ENCODE results near the gene MFSD6. TPM values are rescaled to one million over a fixed set of nuclear protein-coding genes. Genes with fewer than 3 reads are reported as not detected.

The MFSD6 gene
- total RNA-seq, 1 donor from 2014 or later: 0.37 TPM

GRCh38 chr2:190486037-190486623 is 78.0 kb downstream of the MFSD6 start:
- Histone ChIP-seq H3K4me1 (peaks cover 15% of the 10 kb centered on the region), H2AFZ (replicated peaks) (no peak overlapping the region), H3K4me3 (no peak overlapping the region), H4K20me1 (ENCODE audit: low read depth) (no peaks in the 10 kb centered on the region), H3K27me3 (no peaks in the 10 kb centered on the region), H3K9ac (no peak overlapping the region), H3K36me3 (no peaks in the 10 kb centered on the region), H3K27ac (no peak overlapping the region), H3F3A (ENCODE audit: low read depth) (no peaks in the 10 kb centered on the region), H3K9me3 (ENCODE audit: low read depth) (no peaks in the 10 kb centered on the region), H3K4me2 (no peak overlapping the region), H3K79me2 (ENCODE audit: low read depth) (no peaks in the 10 kb centered on the region)
- TF ChIP-seq EZH2phosphoT487 (IDR thresholded peaks at IDR 0.05) (no peak), EZH2 (IDR thresholded peaks at IDR 0.05) (no peak), CTCF (IDR thresholded peaks at IDR 0.05) (no peak)
- H3K4me3 Mint-ChIP-seq: no peak overlapping the region
- DNase-seq (ENCODE audit: low spot score): no peak
- H3K9me3 Mint-ChIP-seq: no peaks in the 10 kb centered on the region
- H3K27me3 Mint-ChIP-seq (ENCODE audit: insufficient read depth, low read depth): no peaks in the 10 kb centered on the region
- peaks cover 23% of the 10 kb centered on the region for H3K4me1 Mint-ChIP-seq
- H3K27ac Mint-ChIP-seq: no peak overlapping the region
- no peaks in the 10 kb centered on the region for H3K36me3 Mint-ChIP-seq

GRCh38 chr2:190488516-190489233 is 80.5 kb downstream of the MFSD6 start:
- H3K4me1 Mint-ChIP-seq: peaks cover 18% of the 10 kb centered on the region
- no peak for DNase-seq (ENCODE audit: low spot score)
- Histone ChIP-seq H3K4me3 (no peak overlapping the region), H3F3A (ENCODE audit: low read depth) (no peaks in the 10 kb centered on the region), H3K4me1 (peaks cover 15% of the 10 kb centered on the region), H3K79me2 (ENCODE audit: low read depth) (no peaks in the 10 kb centered on the region), H2AFZ (replicated peaks) (no peak overlapping the region), H4K20me1 (ENCODE audit: low read depth) (no peaks in the 10 kb centered on the region), H3K27ac (no peak overlapping the region), H3K9ac (no peak overlapping the region), H3K27me3 (no peaks in the 10 kb centered on the region), H3K4me2 (no peak overlapping the region), H3K9me3 (ENCODE audit: low read depth) (no peaks in the 10 kb centered on the region), H3K36me3 (no peaks in the 10 kb centered on the region)
- no peak for TF ChIP-seq EZH2phosphoT487 (IDR thresholded peaks at IDR 0.05)
- TF ChIP-seq CTCF (IDR thresholded peaks at IDR 0.05): no peak
- TF ChIP-seq EZH2 (IDR thresholded peaks at IDR 0.05): no peak
- peaks cover 10% of the 10 kb centered on the region for H3K9me3 Mint-ChIP-seq
- H3K4me3 Mint-ChIP-seq: no peak overlapping the region
- no peak overlapping the region for H3K27ac Mint-ChIP-seq
- no peaks in the 10 kb centered on the region for H3K27me3 Mint-ChIP-seq (ENCODE audit: insufficient read depth, low read depth)
- peaks cover 3% of the 10 kb centered on the region for H3K36me3 Mint-ChIP-seq

GRCh38 chr2:190489475-190489874 is 81.3 kb downstream of the MFSD6 start:
- Histone ChIP-seq H3K9ac (no peak overlapping the region), H3K4me3 (no peak overlapping the region), H4K20me1 (ENCODE audit: low read depth) (no peaks in the 10 kb centered on the region), H3K27me3 (no peaks in the 10 kb centered on the region), H3K4me2 (peak overlapping the region; percentile 3), H3K36me3 (no peaks in the 10 kb centered on the region), H3K4me1 (peaks cover 15% of the 10 kb centered on the region), H3K9me3 (ENCODE audit: low read depth) (no peaks in the 10 kb centered on the region), H3K79me2 (ENCODE audit: low read depth) (no peaks in the 10 kb centered on the region), H3K27ac (no peak overlapping the region), H2AFZ (replicated peaks) (no peak overlapping the region), H3F3A (ENCODE audit: low read depth) (no peaks in the 10 kb centered on the region)
- no peak for TF ChIP-seq EZH2phosphoT487 (IDR thresholded peaks at IDR 0.05)
- TF ChIP-seq EZH2 (IDR thresholded peaks at IDR 0.05): no peak
- TF ChIP-seq CTCF (IDR thresholded peaks at IDR 0.05): no peak
- Mint-ChIP-seq H3K9me3 (peaks cover 10% of the 10 kb centered on the region), H3K4me1 (peaks cover 18% of the 10 kb centered on the region), H3K27ac (peak overlapping the region; percentile 70), H3K27me3 (ENCODE audit: insufficient read depth, low read depth) (no peaks in the 10 kb centered on the region), H3K4me3 (no peak overlapping the region), H3K36me3 (peaks cover 3% of the 10 kb centered on the region)
- no peak for DNase-seq (ENCODE audit: low spot score)
